ENCODE results near the gene LCE1A.

DNA sequence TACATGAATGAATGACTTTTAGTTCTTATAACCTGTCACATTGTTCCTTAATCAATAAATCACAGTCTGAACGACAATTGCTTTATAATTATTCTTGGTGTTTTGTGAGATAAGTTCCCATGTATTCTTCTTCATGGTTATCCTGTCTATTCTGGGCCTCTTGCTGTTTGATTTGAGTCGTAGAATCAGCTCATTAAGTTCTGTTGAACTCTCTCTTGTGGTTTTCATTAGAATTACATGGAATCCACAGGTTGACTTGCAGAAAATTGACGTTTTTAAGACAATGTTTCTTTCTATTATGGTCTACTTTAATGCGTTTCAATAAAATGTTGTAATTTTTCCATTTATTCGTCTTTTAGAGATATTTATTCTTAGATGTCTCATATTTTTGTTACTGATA lies 4.0 kb upstream of the LCE1A start:
- TF ChIP-seq, protein P1, sequence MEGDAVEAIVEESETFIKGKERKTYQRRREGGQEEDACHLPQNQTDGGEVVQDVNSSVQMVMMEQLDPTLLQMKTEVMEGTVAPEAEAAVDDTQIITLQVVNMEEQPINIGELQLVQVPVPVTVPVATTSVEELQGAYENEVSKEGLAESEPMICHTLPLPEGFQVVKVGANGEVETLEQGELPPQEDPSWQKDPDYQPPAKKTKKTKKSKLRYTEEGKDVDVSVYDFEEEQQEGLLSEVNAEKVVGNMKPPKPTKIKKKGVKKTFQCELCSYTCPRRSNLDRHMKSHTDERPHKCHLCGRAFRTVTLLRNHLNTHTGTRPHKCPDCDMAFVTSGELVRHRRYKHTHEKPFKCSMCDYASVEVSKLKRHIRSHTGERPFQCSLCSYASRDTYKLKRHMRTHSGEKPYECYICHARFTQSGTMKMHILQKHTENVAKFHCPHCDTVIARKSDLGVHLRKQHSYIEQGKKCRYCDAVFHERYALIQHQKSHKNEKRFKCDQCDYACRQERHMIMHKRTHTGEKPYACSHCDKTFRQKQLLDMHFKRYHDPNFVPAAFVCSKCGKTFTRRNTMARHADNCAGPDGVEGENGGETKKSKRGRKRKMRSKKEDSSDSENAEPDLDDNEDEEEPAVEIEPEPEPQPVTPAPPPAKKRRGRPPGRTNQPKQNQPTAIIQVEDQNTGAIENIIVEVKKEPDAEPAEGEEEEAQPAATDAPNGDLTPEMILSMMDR (tag by site-specific recombination; IDR thresholded peaks at IDR 0.05): no peak
- no peak for TF ChIP-seq ZNF488 (tag by site-specific recombination; IDR thresholded peaks at IDR 0.05)
- TF ChIP-seq, protein P2, sequence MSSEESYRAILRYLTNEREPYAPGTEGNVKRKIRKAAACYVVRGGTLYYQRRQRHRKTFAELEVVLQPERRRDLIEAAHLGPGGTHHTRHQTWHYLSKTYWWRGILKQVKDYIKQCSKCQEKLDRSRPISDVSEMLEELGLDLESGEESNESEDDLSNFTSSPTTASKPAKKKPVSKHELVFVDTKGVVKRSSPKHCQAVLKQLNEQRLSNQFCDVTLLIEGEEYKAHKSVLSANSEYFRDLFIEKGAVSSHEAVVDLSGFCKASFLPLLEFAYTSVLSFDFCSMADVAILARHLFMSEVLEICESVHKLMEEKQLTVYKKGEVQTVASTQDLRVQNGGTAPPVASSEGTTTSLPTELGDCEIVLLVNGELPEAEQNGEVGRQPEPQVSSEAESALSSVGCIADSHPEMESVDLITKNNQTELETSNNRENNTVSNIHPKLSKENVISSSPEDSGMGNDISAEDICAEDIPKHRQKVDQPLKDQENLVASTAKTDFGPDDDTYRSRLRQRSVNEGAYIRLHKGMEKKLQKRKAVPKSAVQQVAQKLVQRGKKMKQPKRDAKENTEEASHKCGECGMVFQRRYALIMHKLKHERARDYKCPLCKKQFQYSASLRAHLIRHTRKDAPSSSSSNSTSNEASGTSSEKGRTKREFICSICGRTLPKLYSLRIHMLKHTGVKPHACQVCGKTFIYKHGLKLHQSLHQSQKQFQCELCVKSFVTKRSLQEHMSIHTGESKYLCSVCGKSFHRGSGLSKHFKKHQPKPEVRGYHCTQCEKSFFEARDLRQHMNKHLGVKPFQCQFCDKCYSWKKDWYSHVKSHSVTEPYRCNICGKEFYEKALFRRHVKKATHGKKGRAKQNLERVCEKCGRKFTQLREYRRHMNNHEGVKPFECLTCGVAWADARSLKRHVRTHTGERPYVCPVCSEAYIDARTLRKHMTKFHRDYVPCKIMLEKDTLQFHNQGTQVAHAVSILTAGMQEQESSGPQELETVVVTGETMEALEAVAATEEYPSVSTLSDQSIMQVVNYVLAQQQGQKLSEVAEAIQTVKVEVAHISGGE (tag by site-specific recombination; conservative IDR thresholded peaks at IDR 0.05; ENCODE audit: low read depth): no peak
- no peak for TF ChIP-seq ZNF654 (tag by site-specific recombination; IDR thresholded peaks at IDR 0.05; ENCODE audit: low read depth)
- no peak for TF ChIP-seq ZSCAN30 (tag by site-specific recombination; IDR thresholded peaks at IDR 0.05)
- TF ChIP-seq, protein P3, sequence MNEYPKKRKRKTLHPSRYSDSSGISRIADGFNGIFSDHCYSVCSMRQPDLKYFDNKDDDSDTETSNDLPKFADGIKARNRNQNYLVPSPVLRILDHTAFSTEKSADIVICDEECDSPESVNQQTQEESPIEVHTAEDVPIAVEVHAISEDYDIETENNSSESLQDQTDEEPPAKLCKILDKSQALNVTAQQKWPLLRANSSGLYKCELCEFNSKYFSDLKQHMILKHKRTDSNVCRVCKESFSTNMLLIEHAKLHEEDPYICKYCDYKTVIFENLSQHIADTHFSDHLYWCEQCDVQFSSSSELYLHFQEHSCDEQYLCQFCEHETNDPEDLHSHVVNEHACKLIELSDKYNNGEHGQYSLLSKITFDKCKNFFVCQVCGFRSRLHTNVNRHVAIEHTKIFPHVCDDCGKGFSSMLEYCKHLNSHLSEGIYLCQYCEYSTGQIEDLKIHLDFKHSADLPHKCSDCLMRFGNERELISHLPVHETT (tag by site-specific recombination; IDR thresholded peaks at IDR 0.05): no peak
- no peak for TF ChIP-seq SCRT1 (tag by site-specific recombination; IDR thresholded peaks at IDR 0.05; ENCODE audit: borderline replicate concordance)
